GM06990 (cell line): Measurements from ENCODE around the gene GRIA4.

Experiments
- DNase-seq: peaks from one replicate; pipeline ENCODE4 v3.0.0-alpha.2; 2011; ENCODE audit not compliant: insufficient read length; ENCODE audit errors: extremely low read depth
- H3K27me3 ChIP-seq: replicated peaks from 2 replicates; pipeline ENCODE4 v1.6.0; 2011; ENCODE audit warnings: low read length; ENCODE audit not compliant: control insufficient read depth, insufficient read depth
- H3K36me3 ChIP-seq: 2 replicates; pipeline ENCODE4 v1.5.1; 2011; ENCODE audit warnings: low read length; ENCODE audit not compliant: control insufficient read depth, insufficient read depth
- H3K4me3 ChIP-seq: replicated peaks from 2 replicates; pipeline ENCODE4 v1.5.1; 2011; ENCODE audit warnings: low read depth, mild to moderate bottlenecking, control low read depth, low read length
- CTCF ChIP-seq: IDR thresholded peaks from 2 replicates; pipeline ENCODE4 v1.5.1; 2011; ENCODE audit warnings: low read length, control low read depth, mild to moderate bottlenecking, inconsistent platforms; ENCODE audit not compliant: insufficient read depth, poor library complexity, severe bottlenecking

Gene GRIA4

GRCh38 chr11:105979997-105980703 is 370.3 kb downstream of the GRIA4 start:
- Histone ChIP-seq H3K27me3 (no peaks in the 10 kb centered on the region), H3K36me3 (no peaks in the 10 kb centered on the region), H3K4me3 (no peak overlapping the region)
- DNase-seq: no peak
- no peak for TF ChIP-seq CTCF

GRCh38 chr11:105986554-105986953 is 376.7 kb downstream of the GRIA4 start:
- Histone ChIP-seq H3K4me3 (no peak overlapping the region), H3K27me3 (no peaks in the 10 kb centered on the region), H3K36me3 (no peaks in the 10 kb centered on the region)
- no peak for TF ChIP-seq CTCF
- DNase-seq: no peak

GRCh38 chr11:105988197-105988596 is 378.3 kb downstream of the GRIA4 start:
- no peak overlapping the region for H3K4me3 ChIP-seq
- H3K27me3 ChIP-seq: no peaks in the 10 kb centered on the region
- no peak for DNase-seq
- no peak for TF ChIP-seq CTCF
- no peaks in the 10 kb centered on the region for H3K36me3 ChIP-seq

- no peaks in the 10 kb centered on the region for H3K36me3 ChIP-seq
- no peak for DNase-seq
- TF ChIP-seq CTCF: no peak
- H3K27me3 ChIP-seq: no peaks in the 10 kb centered on the region
- H3K4me3 ChIP-seq: no peak overlapping the region
Measured at GRCh38 chr11:105989124-105989523, 379.3 kb downstream of the GRIA4 start.

GRCh38 chr11:105991888-105992287 is 382.0 kb downstream of the GRIA4 start:
- TF ChIP-seq CTCF: no peak
- no peaks in the 10 kb centered on the region for H3K27me3 ChIP-seq
- H3K36me3 ChIP-seq: peaks cover 3% of the 10 kb centered on the region
- DNase-seq: no peak
- H3K4me3 ChIP-seq: no peak overlapping the region
